ENCODE measurements around the gene NRIP3. TPM values are rescaled to one million over a fixed set of nuclear protein-coding genes. Genes with fewer than 3 reads are reported as not detected.
"Not testable (repeated sequence)": the region's sequence is repeated elsewhere in the genome, so short reads cannot be mapped to it uniquely, and the experiment has no call there.

Gene NRIP3
- polyA plus RNA-seq, 1 donor (not counting 4 experiments of a cell fraction or from before 2014, with no cell fraction given), result 1.00 TPM

DNA sequence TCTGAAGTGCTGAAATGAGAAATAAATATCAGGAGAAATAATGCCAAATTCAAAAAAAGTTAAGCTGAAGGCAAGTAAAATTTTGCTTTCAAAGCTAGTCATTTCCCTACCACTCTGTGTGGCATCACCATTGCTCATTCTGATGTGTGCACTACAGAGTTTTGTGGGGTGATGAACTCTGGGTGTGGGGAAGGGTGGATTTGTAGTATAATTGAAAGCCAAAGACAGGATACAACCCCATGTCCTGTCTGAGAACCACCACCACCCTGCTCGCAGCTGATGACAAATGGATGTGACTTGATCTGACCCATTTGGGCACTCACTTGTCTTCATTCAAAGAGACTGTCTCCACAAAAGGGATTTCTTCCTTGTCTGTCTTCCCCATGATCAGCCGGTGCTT, 20.2 kb downstream of the NRIP3 start:
- H3K4me2 ChIP-seq (ENCODE audit: control insufficient read depth, extremely low read depth, insufficient read depth, low read depth, low read length), result no peak overlapping the region
- H3K9ac ChIP-seq (ENCODE audit: control insufficient read depth, extremely low read depth, insufficient read depth, low read length), result no peak overlapping the region
- FAIRE-seq (no peak), DNase-seq (ENCODE audit: low read depth, low spot score) (no peak)
- H3K9me1 ChIP-seq (ENCODE audit: control insufficient read depth, extremely low read depth, insufficient read depth, low read length), result no peaks in the 10 kb centered on the region
- dilution Hi-C loops (cut with MboI; ENCODE audit: extremely low pct_ligation_motif_present, low sequenced_read_pairs), result no loop called here
- H3K9me3 ChIP-seq (ENCODE audit: control insufficient read depth, low read depth, low read length), result no peaks in the 10 kb centered on the region
- no peak overlapping the region for H3K27ac ChIP-seq (ENCODE audit: control insufficient read depth, insufficient read depth, low read length)
- no peak overlapping the region for H3K4me3 ChIP-seq (ENCODE audit: control insufficient read depth in 2 of 3, extremely low read depth in 1 of 3, insufficient read depth in 2 of 3, low read depth in 1 of 3, low read length in 3 of 3)
- no peaks in the 10 kb centered on the region for H3K79me2 ChIP-seq (ENCODE audit: control insufficient read depth, insufficient read depth, low read length)
- no peaks in the 10 kb centered on the region for H3K27me3 ChIP-seq (ENCODE audit: control insufficient read depth, extremely low read depth, insufficient read depth, low read length)
- H3K4me1 ChIP-seq (ENCODE audit: control insufficient read depth, extremely low read depth, insufficient read depth, low read length), result no peaks in the 10 kb centered on the region
- TF ChIP-seq, protein P1, sequence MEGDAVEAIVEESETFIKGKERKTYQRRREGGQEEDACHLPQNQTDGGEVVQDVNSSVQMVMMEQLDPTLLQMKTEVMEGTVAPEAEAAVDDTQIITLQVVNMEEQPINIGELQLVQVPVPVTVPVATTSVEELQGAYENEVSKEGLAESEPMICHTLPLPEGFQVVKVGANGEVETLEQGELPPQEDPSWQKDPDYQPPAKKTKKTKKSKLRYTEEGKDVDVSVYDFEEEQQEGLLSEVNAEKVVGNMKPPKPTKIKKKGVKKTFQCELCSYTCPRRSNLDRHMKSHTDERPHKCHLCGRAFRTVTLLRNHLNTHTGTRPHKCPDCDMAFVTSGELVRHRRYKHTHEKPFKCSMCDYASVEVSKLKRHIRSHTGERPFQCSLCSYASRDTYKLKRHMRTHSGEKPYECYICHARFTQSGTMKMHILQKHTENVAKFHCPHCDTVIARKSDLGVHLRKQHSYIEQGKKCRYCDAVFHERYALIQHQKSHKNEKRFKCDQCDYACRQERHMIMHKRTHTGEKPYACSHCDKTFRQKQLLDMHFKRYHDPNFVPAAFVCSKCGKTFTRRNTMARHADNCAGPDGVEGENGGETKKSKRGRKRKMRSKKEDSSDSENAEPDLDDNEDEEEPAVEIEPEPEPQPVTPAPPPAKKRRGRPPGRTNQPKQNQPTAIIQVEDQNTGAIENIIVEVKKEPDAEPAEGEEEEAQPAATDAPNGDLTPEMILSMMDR (optimal IDR thresholded peaks at IDR 0.05 in 1 of 3, IDR thresholded peaks at IDR 0.05 in 1 of 3, conservative IDR thresholded peaks at IDR 0.05 in 1 of 3; ENCODE audit: extremely low read depth in 1 of 3, insufficient read depth in 2 of 3, low read length in 3 of 3), result no peak
- TF ChIP-seq EZH2 (IDR thresholded peaks at IDR 0.05; ENCODE audit: low read length), result no peak
- H3K36me3 ChIP-seq (ENCODE audit: control insufficient read depth in 2 of 2, extremely low read depth in 1 of 2, insufficient read depth in 2 of 2, low read length in 2 of 2), result no peaks in the 10 kb centered on the region
- no peaks in the 10 kb centered on the region for H4K20me1 ChIP-seq (ENCODE audit: control insufficient read depth, extremely low read depth, insufficient read depth, low read length)
- no peak overlapping the region for H2AFZ ChIP-seq (ENCODE audit: control insufficient read depth, low read length)

DNA sequence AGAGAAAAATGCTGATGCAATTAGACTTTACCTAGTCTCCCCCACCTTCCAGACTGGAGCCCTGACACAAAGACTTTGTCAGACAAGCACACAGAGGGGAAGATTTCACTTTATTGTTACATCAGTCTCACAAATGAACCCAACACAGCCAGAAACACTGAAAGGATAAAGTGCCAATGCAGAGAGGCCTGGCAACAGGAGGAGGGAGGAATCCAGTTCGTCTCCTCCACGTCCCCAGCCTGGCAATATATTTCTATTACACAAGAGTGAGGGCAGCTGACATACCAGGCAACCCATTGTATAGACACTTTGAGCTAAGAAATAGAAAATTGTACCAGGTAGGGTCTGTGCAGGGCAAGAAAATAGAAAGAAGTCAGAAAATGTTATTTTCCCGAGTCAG, 23.3 kb downstream of the NRIP3 start:
- H3K4me3 ChIP-seq (ENCODE audit: control insufficient read depth in 2 of 3, extremely low read depth in 1 of 3, insufficient read depth in 2 of 3, low read depth in 1 of 3, low read length in 3 of 3), result no peak overlapping the region
- no peaks in the 10 kb centered on the region for H3K4me1 ChIP-seq (ENCODE audit: control insufficient read depth, extremely low read depth, insufficient read depth, low read length)
- DNase-seq (ENCODE audit: low read depth, low spot score), result no peak
- no peaks in the 10 kb centered on the region for H3K36me3 ChIP-seq (ENCODE audit: control insufficient read depth in 2 of 2, extremely low read depth in 1 of 2, insufficient read depth in 2 of 2, low read length in 2 of 2)
- no peaks in the 10 kb centered on the region for H3K79me2 ChIP-seq (ENCODE audit: control insufficient read depth, insufficient read depth, low read length)
- H2AFZ ChIP-seq (ENCODE audit: control insufficient read depth, low read length), result no peak overlapping the region
- dilution Hi-C loops (cut with MboI; ENCODE audit: extremely low pct_ligation_motif_present, low sequenced_read_pairs), result no loop called here
- H3K27me3 ChIP-seq (ENCODE audit: control insufficient read depth, extremely low read depth, insufficient read depth, low read length), result no peaks in the 10 kb centered on the region
- no peaks in the 10 kb centered on the region for H3K9me3 ChIP-seq (ENCODE audit: control insufficient read depth, low read depth, low read length)
- no peak overlapping the region for H3K27ac ChIP-seq (ENCODE audit: control insufficient read depth, insufficient read depth, low read length)
- no peak overlapping the region for H3K4me2 ChIP-seq (ENCODE audit: control insufficient read depth, extremely low read depth, insufficient read depth, low read depth, low read length)
- TF ChIP-seq EZH2 (IDR thresholded peaks at IDR 0.05; ENCODE audit: low read length), result no peak
- TF ChIP-seq, protein P1 (optimal IDR thresholded peaks at IDR 0.05 in 1 of 3, IDR thresholded peaks at IDR 0.05 in 1 of 3, conservative IDR thresholded peaks at IDR 0.05 in 1 of 3; ENCODE audit: extremely low read depth in 1 of 3, insufficient read depth in 2 of 3, low read length in 3 of 3), result no peak
- no peak overlapping the region for H3K9ac ChIP-seq (ENCODE audit: control insufficient read depth, extremely low read depth, insufficient read depth, low read length)
- FAIRE-seq, result no peak
- H4K20me1 ChIP-seq (ENCODE audit: control insufficient read depth, extremely low read depth, insufficient read depth, low read length), result no peaks in the 10 kb centered on the region
- H3K9me1 ChIP-seq (ENCODE audit: control insufficient read depth, extremely low read depth, insufficient read depth, low read length), result no peaks in the 10 kb centered on the region

DNA sequence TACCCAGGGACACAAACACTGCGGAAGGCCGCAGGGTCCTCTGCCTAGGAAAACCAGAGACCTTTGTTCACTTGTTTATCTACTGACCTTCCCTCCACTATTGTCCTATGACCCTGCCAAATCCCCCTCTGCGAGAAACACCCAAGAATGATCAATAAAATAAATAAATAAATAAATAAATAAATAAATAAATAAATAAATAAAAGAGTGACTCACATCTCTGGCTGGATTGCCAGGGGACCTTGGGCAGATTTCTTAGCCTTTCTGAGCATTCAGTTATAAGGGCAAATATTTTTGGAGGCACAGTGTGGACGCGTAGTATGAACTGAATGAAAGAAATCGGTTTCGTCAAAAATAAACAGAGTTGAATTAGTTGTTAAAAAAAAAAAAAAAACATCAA, 24.4 kb downstream of the NRIP3 start:
- H2AFZ ChIP-seq (ENCODE audit: control insufficient read depth, low read length); H3K4me2 ChIP-seq (ENCODE audit: control insufficient read depth, extremely low read depth, insufficient read depth, low read depth, low read length); H3K9me1 ChIP-seq (ENCODE audit: control insufficient read depth, extremely low read depth, insufficient read depth, low read length); DNase-seq (ENCODE audit: low read depth, low spot score); H3K4me3 ChIP-seq (ENCODE audit: control insufficient read depth in 2 of 3, extremely low read depth in 1 of 3, insufficient read depth in 2 of 3, low read depth in 1 of 3, low read length in 3 of 3); H4K20me1 ChIP-seq (ENCODE audit: control insufficient read depth, extremely low read depth, insufficient read depth, low read length); H3K9ac ChIP-seq (ENCODE audit: control insufficient read depth, extremely low read depth, insufficient read depth, low read length); H3K9me3 ChIP-seq (ENCODE audit: control insufficient read depth, low read depth, low read length); dilution Hi-C loops (cut with MboI; ENCODE audit: extremely low pct_ligation_motif_present, low sequenced_read_pairs); H3K36me3 ChIP-seq (ENCODE audit: control insufficient read depth in 2 of 2, extremely low read depth in 1 of 2, insufficient read depth in 2 of 2, low read length in 2 of 2); H3K27me3 ChIP-seq (ENCODE audit: control insufficient read depth, extremely low read depth, insufficient read depth, low read length); H3K79me2 ChIP-seq (ENCODE audit: control insufficient read depth, insufficient read depth, low read length); H3K4me1 ChIP-seq (ENCODE audit: control insufficient read depth, extremely low read depth, insufficient read depth, low read length); H3K27ac ChIP-seq (ENCODE audit: control insufficient read depth, insufficient read depth, low read length): not testable (repeated sequence)
- FAIRE-seq, result peak; percentile 9
